Activated CD4-positive, alpha-beta T cell treated with anti-CD3 and anti-CD28 coated beads, Interleukin-2, Interleukin-4, amounts not matched to agents 100 ng/mL and 50 ng/mL, durations not matched to agents 16 hours and 8 hours (primary cell): ENCODE measurements around the gene SPRR1A.

Experiments used
- DNase-seq: peaks from one replicate; pipeline ENCODE4 v3.0.0-alpha.2; 2020; ENCODE audit warnings: low spot score

Gene SPRR1A

DNA sequence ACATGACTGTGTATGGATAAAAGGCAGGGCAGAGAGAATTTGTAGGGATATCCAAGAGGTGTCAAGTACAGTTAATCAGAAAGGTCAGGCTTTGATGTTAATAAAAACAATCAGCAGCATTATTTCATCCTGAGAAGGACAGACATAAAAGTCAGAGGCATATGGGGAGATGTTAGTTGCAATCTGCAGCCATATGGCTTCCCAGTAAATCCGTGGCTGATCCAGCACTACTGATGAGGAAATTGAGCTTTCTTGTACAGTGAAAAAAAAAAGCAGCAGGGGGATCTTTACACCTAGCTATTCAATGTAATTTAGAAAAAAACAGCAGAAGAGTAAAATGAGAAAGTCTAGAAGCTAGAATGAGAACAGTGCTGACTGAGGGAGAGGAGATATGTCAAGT lies 44.9 kb downstream of the SPRR1A start:
- DNase-seq: no peak

DNA sequence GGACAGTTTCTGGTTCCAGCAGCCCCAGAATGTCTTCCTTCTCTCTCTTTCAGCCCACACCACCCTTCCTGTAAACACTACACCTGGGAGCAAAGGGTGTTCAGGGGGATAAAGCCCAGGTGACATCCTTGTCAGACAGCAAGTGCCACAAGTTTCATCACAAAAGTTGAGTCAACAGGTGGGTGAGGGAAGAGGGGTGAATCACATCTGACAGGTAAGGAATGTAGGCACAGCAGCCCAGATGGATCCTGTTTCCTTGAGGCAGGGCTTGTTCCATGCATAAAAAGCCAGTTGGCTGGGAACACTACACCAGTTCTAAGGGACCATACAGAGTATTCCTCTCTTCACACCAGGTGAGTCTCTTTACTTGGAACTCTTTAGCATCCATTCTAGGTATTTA lies 47.0 kb downstream of the SPRR1A start, which contains the start of gene SPRR1B:
Gene SPRR1B, plus strand, starts transcription at position 309 of the 400 bp plus-strand sequence. CDS start 1,143 bp downstream, outside the sequence.
- DNase-seq: no peak

DNA sequence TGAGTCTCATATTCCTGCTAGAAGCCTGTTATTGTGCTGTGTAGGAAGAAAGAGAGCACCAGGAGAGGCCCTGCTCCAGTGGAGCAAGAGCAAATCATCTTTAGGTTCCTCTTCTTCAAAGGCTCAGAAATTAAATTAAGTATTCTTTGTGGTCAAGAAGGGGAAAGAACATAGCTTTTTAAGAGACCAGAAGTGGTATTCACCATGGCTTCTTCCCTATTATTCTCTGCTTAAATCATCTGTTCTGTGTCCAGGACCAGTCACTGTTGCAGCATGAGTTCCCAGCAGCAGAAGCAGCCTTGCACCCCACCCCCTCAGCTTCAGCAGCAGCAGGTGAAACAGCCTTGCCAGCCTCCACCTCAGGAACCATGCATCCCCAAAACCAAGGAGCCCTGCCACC lies 48.2 kb downstream of the SPRR1A start:
- no peak for DNase-seq

DNA sequence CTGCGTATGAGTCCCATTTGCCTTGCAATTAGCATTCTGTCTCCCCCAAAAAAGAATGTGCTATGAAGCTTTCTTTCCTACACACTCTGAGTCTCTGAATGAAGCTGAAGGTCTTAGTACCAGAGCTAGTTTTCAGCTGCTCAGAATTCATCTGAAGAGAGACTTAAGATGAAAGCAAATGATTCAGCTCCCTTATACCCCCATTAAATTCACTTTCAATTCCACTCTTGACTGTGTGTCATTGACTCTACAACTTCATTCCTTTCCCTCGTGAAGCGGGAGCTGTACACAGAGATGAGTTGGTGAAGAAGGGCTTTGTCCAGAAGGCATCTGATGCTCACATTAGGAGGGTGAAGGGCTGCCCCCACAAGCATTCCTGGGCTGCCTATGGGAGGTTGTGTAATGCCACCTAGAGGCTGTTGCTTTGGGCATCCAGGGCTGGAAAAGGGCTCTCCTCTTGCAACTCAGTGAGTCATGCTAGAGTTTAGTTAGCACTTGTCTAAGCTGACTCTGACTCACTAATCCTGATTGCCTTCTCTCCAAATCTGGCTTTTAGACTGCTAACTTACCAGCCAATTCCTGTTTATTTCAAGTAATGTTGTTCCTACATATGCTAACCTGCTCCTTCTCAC lies 48.9 kb downstream of the SPRR1A start:
- peak; percentile 4 for DNase-seq

DNA sequence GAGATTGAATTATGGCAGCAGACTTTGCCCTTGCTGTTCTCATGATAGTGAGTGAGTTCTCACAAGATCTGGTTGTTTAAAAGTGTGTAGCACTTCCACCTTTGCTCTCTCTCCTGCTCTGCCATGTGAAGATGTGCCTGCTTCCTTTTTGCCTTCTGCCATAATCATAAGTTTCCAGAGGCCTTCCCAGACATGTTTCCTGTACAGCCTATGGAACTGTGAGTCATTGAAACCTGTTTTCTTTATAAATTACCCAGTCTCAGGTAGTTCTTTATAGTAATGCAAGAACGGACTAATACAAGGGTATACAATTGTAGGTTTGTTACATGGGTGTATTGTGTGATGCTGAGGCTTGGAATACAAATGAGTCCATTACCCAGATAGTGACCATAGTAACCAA lies 51.3 kb downstream of the SPRR1A start:
- no peak for DNase-seq
